ENCODE results near the gene SLC14A1.

DNA sequence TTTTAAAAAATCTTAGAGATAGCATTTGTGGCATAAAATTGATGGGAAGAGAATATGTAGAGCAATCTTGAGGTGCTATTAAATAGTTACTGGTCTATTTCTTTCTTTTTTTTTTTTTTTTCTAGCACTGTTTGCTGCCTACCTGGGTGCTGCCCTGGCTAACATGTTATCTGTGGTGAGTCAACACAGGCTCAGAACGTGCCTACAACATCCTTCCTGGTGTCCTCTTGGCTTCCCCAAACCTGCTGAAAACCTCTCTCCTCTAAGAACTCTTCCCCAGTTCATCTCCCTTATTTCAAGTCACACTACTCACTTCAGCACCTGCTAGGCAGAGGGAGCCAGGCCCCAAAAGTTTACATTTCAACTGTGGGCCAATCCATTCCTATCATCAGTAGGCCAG, 45.1 kb upstream of the SLC14A1 start:
- TF ChIP-seq POLR2AphosphoS5 (IDR thresholded peaks at IDR 0.05; ENCODE audit: borderline replicate concordance, low read depth, low read length) (no peak), EZH2 (IDR thresholded peaks at IDR 0.05) (no peak)

Data from SK-N-MC (cell line).